Hepatocyte (in vitro differentiated cells): ENCODE results near the gene TEX35.

Source experiments
- EZH2 ChIP-seq: fragments of 200-600 bp; sonication (generic); IDR thresholded peaks from 2 replicates; pipeline ENCODE4 v1.6.1; 2016; ENCODE audit warnings: antibody characterized with exemption, mild to moderate bottlenecking, borderline replicate concordance
- EZH2phosphoT487 ChIP-seq: fragments of 200-600 bp; sonication (generic); IDR thresholded peaks from one replicate; pipeline ENCODE4 v1.6.1; 2018; ENCODE audit warnings: antibody characterized with exemption, mild to moderate bottlenecking, low read depth, moderate library complexity; ENCODE audit not compliant: unreplicated experiment, severe bottlenecking
- TF ChIP-seq, protein P1 (sequence below): fragments of 200-600 bp; sonication (generic); IDR thresholded peaks from 2 replicates; pipeline ENCODE4 v1.5.1; 2016; ENCODE audit warnings: antibody characterized with exemption, mild to moderate bottlenecking; ENCODE audit not compliant: poor library complexity

DNA sequence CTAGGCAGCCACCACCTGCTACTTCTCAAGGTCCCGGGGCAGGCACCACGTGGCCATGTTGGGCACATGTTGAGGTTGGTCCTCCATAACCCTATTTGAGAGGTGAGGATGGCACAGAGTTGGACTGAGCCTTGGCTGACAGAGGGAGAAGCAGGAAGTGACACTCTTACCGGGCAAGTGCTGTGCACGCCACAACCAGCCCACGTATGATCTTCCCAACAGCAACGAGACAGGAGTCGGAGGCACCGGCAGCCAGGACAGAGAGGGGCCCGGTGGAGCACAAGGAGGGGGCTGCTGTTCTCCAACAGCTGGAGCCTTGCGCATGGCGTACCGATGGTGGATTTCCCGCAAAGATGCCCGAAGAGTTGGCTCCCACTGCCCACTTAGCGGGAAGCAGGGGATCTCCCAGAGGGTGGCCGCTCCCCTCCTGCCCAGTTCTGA lies 19.6 kb upstream of the TEX35 start:
- TF ChIP-seq EZH2phosphoT487 = no peak
- TF ChIP-seq, protein P1, sequence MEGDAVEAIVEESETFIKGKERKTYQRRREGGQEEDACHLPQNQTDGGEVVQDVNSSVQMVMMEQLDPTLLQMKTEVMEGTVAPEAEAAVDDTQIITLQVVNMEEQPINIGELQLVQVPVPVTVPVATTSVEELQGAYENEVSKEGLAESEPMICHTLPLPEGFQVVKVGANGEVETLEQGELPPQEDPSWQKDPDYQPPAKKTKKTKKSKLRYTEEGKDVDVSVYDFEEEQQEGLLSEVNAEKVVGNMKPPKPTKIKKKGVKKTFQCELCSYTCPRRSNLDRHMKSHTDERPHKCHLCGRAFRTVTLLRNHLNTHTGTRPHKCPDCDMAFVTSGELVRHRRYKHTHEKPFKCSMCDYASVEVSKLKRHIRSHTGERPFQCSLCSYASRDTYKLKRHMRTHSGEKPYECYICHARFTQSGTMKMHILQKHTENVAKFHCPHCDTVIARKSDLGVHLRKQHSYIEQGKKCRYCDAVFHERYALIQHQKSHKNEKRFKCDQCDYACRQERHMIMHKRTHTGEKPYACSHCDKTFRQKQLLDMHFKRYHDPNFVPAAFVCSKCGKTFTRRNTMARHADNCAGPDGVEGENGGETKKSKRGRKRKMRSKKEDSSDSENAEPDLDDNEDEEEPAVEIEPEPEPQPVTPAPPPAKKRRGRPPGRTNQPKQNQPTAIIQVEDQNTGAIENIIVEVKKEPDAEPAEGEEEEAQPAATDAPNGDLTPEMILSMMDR = no peak
- TF ChIP-seq EZH2 = no peak
